ENCODE measurements around the gene MPRIP.

DNA sequence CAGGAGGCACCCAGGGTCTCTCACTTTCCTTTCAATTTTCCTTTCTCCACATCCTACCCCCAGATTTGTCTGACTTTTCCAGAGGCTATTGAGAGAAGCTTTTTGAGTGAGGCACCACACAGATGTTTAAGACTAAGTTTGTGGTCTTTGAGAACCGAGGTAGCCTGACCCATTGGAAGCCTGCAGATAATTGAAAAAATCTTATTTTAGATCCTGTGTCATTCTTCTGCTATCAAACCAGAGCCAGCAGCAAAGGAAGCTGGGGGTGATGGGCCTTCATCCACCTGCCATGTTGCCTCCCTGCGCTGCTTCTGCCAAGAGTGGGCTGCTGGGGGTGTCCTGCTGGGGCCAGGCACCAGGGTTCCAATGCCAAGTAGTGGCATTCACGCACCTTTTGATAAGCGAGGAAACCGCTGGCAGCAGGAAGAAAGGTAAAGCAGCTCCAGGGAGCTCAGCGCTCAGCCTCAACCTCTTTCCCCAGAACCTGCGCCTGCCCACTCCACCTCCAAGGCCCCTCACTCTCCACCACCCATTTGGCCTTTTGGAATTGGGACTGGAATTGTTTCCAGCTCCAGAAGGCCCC is 55.6 kb downstream of the MPRIP start:
- TF ChIP-seq, protein P1, sequence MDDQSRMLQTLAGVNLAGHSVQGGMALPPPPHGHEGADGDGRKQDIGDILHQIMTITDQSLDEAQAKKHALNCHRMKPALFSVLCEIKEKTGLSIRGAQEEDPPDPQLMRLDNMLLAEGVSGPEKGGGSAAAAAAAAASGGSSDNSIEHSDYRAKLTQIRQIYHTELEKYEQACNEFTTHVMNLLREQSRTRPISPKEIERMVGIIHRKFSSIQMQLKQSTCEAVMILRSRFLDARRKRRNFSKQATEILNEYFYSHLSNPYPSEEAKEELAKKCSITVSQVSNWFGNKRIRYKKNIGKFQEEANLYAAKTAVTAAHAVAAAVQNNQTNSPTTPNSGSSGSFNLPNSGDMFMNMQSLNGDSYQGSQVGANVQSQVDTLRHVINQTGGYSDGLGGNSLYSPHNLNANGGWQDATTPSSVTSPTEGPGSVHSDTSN (IDR thresholded peaks at IDR 0.05) = no peak
- no peak for TF ChIP-seq CTCF (IDR thresholded peaks at IDR 0.05)
- no peak for TF ChIP-seq EP300 (IDR thresholded peaks at IDR 0.05; ENCODE audit: borderline replicate concordance in 1 of 2, low read depth in 1 of 2, low read length in 1 of 2)
- no peak for TF ChIP-seq EZH2phosphoT487 (IDR thresholded peaks at IDR 0.05; ENCODE audit: borderline replicate concordance, low read depth)
